Stimulated activated memory B cell treated with anti-CD40 and anti-IgM and Interleukin-4, amounts not matched to agents 10 μg/mL and 1 μg/mL and 100 μg/mL, for 72 hours (primary cell): ENCODE measurements around the gene MYH2.
"Not testable (repeated sequence)": the region's sequence is repeated elsewhere in the genome, so short reads cannot be mapped to it uniquely, and the experiment has no call there.

Source experiments
- ATAC-seq: fragments of 150-1000 bp; cut with Tn5 transposase; 2 replicates; pipeline ENCODE4 v1.10.0; 2021
- H3K27ac Mint-ChIP-seq: one replicate; pipeline ENCODE4 v1.8.0; 2022; ENCODE audit warnings: mild to moderate bottlenecking, mixed read lengths
- H3K27me3 Mint-ChIP-seq: one replicate; pipeline ENCODE4 v1.8.0; 2022; ENCODE audit warnings: mixed read lengths
- H3K36me3 Mint-ChIP-seq: one replicate; pipeline ENCODE4 v1.8.0; 2022; ENCODE audit warnings: mixed read lengths
- H3K4me1 Mint-ChIP-seq: one replicate; pipeline ENCODE4 v1.8.0; 2022; ENCODE audit warnings: mixed read lengths
- H3K4me3 Mint-ChIP-seq: one replicate; pipeline ENCODE4 v1.8.0; 2022; ENCODE audit warnings: mild to moderate bottlenecking, moderate library complexity, mixed read lengths
- H3K9me3 Mint-ChIP-seq: one replicate; pipeline ENCODE4 v1.8.0; 2022; ENCODE audit warnings: mixed read lengths

The MYH2 gene

DNA sequence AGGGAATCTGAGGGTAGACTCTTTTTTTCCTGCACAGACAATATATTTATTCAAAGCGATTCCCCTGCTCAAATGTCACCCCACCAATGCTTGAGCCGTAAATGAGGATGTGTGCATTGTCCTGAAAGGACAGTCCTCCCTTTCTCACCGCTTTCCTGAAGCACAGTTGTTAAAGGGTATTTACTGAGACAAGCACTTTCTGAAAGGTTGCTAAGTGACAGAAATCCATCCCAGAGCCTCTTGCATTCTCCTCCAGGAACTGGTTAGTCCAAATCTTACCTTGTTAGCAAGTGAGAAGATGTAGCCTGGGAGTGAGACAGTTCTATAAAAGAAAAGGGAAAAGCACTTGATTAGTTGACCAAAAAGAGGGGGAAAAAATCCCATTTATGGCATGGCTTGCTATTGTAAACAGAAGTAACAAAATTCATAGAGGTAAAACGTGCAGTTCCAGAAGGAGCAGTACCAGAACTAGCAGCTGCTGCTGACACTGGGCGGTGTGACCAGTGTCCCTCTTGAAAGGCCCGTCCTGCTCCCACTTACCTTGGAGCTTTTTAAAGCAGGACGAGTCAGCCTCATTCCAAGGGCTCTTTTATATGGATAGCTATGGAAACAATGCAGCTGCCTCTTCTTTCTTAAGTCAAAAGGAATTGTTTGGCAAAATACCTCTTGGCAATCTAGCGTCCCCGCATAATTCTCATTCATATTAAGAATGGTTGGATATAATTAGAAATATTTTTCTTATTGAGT, at the start of gene MYH2:
TSS of gene MYH2 (minus strand) at position 563 of the 747 bp plus-strand sequence. CDS start 1,738 bp downstream, outside the sequence.
- Mint-ChIP-seq H3K27ac (no peak within 1 kb of the TSS), H3K4me3 (no peak within 1 kb of the TSS), H3K4me1 (no peaks in the 10 kb centered on the region), H3K9me3 (peaks cover 2% of the 10 kb centered on the region), H3K27me3 (no peaks in the 10 kb centered on the region), H3K36me3 (no peaks in the 10 kb centered on the region)
- ATAC-seq = no peak

DNA sequence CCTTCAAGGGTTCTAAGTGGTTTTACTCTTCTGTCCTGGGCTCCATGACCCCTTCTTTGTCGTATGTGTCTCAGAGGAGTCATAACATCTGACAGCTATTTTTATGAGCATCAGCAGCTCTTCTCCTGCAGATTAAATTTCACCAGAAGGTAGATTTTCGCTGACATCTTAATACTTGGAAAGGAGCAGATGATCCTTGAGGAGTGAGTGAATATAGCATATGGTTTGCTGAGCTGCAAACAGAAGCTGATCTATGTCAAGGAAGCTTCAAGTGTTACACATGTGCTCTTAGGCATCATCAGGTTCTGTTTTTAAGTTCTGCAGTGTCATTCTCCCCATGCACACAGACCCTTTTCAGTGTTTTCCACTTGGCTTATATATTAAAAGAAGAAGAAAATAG, 49.2 kb upstream of the MYH2 start:
- H3K27ac Mint-ChIP-seq = no peak overlapping the region
- H3K9me3 Mint-ChIP-seq = peaks cover 4% of the 10 kb centered on the region
- H3K36me3 Mint-ChIP-seq = no peaks in the 10 kb centered on the region
- ATAC-seq = no peak
- H3K27me3 Mint-ChIP-seq = peaks cover 30% of the 10 kb centered on the region
- H3K4me1 Mint-ChIP-seq = no peaks in the 10 kb centered on the region
- H3K4me3 Mint-ChIP-seq = no peak overlapping the region

DNA sequence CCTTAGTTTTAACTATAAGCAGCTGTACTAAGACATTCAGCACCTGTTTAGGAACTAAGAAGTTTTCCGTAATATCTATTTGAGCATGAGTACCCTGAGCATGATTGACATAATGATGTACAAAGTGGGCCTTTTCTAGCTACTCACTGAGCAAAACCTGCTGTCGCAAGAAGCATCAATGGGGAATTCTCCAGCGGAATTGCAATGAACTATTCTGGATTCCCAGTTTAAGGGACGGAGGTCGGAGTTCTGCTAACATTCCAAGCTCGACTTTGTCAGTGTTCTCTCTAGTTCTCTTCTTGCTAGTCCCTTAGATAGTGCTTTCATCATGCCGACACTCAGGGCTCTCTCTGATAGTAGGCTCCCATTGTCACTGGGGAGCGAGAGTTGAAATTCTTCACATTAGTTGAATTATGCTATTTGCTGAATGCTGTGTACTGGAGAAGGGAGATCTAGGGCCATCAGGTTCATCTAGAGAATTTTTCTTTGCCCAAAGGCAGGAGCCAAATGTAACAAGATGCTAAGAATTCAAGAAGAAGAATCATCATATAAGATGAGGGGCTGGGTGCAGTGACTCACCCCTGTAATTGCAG, 40.2 kb upstream of the MYH2 start:
- Mint-ChIP-seq H3K36me3 (no peaks in the 10 kb centered on the region), H3K27me3 (peaks cover 23% of the 10 kb centered on the region), H3K9me3 (peaks cover 4% of the 10 kb centered on the region), H3K4me3 (no peak overlapping the region), H3K4me1 (no peaks in the 10 kb centered on the region), H3K27ac (no peak overlapping the region)
- no peak for ATAC-seq

DNA sequence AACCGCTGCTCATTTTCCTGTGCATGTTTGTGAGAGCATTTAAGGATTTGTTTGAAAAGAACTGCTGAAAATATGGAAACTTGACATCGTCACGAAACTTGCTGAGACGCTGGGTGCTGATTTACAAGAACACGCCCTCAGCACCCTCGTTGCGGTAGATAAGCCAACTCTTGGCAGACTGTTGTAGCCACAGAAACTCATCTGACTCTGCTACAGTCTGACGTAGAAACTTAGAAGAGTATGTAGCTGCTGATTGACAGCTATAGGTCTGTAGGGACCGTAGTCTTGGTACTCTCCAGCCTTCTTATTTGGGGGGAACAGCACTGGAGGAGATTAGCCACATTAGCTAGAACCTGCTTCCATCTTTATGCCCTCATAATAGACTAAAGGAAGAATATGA, 36.1 kb upstream of the MYH2 start:
- Mint-ChIP-seq H3K27me3 (peaks cover 18% of the 10 kb centered on the region), H3K4me1 (no peaks in the 10 kb centered on the region), H3K36me3 (no peaks in the 10 kb centered on the region), H3K27ac (no peak overlapping the region), H3K4me3 (no peak overlapping the region), H3K9me3 (no peaks in the 10 kb centered on the region)
- no peak for ATAC-seq

DNA sequence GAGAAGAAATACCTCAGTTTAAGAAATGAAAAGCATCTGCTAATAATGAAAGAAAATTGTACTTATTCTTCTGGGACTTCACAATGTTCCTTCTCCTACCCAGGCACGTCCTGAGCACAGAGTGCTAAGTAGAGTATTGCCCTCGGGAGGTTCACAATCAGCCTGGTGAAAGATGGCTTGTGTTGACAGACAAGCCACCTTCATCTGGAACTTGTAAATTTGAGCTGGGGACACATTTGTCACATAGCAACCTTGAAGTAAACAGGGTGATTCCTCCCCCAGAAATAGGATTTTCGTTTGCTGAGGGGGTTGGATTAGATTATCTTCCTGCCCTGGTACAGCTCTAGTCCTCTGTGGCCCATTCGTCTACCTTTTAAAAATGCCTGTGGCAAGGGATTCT, 34.4 kb upstream of the MYH2 start:
- Mint-ChIP-seq H3K9me3 (no peaks in the 10 kb centered on the region), H3K36me3 (no peaks in the 10 kb centered on the region), H3K27ac (no peak overlapping the region), H3K27me3 (peaks cover 18% of the 10 kb centered on the region), H3K4me3 (no peak overlapping the region), H3K4me1 (no peaks in the 10 kb centered on the region)
- no peak for ATAC-seq

DNA sequence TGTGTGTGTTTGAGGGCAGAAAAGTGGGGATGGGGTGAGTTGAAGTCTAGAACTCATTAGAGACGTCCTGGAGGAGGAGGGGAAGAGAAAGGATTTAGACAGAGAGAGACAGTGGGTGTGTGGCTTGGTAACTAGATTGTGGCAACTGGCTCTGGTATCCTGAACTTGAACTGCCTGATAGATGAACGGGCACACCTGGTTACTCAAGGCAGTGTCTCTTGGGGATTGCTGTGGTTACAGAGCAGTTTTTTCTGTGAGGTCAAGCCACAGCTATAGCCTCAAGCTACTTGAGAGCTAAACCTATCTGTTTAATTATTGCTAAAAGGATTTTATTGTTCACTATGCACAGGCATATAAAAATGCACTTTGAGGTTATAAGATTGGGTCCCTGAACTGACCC, 29.8 kb upstream of the MYH2 start:
- Mint-ChIP-seq H3K9me3 (no peaks in the 10 kb centered on the region), H3K4me3 (no peak overlapping the region), H3K36me3 (no peaks in the 10 kb centered on the region), H3K27me3 (peaks cover 18% of the 10 kb centered on the region), H3K27ac (no peak overlapping the region), H3K4me1 (no peaks in the 10 kb centered on the region)
- ATAC-seq = peak; percentile 43

DNA sequence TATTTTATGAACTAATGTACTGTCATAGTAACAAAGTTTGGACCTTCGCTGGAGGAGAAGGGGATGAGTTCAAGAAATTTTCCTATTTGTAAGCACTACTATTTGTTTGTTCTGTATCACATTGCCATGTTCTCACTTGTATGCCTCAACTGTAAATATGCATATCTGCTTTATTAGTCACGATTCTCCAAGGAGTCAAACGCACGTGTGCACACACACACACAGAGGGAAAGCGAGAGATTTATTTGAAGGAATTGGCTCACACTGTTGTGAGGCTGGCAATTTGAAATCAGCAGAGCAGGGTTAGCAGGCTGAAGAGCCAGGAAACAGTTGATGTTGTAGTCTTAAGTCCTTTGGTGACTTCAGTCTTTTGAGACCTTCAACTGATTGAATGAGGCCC, 24.9 kb upstream of the MYH2 start:
- ATAC-seq = no peak
- Mint-ChIP-seq H3K27ac (no peak overlapping the region), H3K27me3 (peaks cover 18% of the 10 kb centered on the region), H3K4me1 (no peaks in the 10 kb centered on the region), H3K9me3 (no peaks in the 10 kb centered on the region), H3K4me3 (no peak overlapping the region), H3K36me3 (no peaks in the 10 kb centered on the region)

DNA sequence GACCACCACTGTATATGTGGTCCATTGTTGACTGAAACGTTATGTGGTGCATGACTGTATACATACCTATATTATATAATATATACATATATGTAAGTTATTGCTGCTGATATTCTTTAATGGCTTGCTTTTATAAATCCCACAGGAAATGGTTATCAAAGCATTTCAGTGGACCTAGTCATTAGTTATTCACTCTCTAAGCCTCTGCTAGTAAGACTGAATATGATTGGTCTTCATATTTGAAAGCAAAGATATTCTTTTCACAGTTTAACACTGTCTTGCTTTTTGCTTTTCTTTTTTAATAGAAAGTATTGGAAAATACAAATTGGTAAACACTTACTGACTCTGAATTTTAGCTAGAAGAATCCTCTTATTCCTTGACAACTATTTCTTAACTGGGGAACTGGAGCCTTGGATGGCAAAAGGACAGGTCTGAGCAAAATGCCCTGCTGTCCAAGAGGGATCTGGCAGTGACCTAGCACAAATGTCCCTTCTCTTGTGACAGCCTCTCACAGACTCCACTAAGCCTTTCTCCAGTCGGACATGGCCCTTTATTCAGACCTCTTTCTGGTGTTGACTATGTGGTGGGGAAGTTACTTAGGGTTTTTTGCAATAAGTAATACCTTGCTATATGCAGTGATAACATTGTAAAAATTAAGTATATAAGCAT, 14.7 kb upstream of the MYH2 start:
- H3K4me3 Mint-ChIP-seq = no peak overlapping the region
- ATAC-seq = no peak
- H3K36me3 Mint-ChIP-seq = no peaks in the 10 kb centered on the region
- no peaks in the 10 kb centered on the region for H3K9me3 Mint-ChIP-seq
- no peaks in the 10 kb centered on the region for H3K4me1 Mint-ChIP-seq
- no peak overlapping the region for H3K27ac Mint-ChIP-seq
- H3K27me3 Mint-ChIP-seq = peaks cover 18% of the 10 kb centered on the region

DNA sequence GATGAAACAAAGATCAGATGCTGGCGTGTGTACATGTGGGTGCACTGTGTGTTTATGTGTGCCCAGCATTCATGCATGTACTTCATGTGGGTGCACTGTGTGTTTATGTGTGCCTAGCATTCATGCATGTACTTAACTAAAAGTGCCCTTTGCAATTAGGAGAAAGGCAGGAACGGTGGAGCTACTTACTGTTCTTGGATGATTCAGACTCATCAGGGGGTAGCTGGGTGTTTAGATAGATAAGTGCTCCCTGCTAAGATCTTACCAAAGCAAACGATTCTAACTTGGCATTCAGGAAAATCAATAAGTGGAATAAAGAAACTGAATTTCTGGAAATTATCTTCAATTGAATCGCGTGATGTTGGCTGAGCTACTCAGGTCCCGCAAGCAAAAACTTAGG, 8.6 kb upstream of the MYH2 start:
- H3K36me3 Mint-ChIP-seq = no peaks in the 10 kb centered on the region
- H3K9me3 Mint-ChIP-seq = peaks cover 2% of the 10 kb centered on the region
- H3K27ac Mint-ChIP-seq = no peak overlapping the region
- H3K4me1 Mint-ChIP-seq = no peaks in the 10 kb centered on the region
- H3K4me3 Mint-ChIP-seq = no peak overlapping the region
- ATAC-seq = no peak
- no peaks in the 10 kb centered on the region for H3K27me3 Mint-ChIP-seq

DNA sequence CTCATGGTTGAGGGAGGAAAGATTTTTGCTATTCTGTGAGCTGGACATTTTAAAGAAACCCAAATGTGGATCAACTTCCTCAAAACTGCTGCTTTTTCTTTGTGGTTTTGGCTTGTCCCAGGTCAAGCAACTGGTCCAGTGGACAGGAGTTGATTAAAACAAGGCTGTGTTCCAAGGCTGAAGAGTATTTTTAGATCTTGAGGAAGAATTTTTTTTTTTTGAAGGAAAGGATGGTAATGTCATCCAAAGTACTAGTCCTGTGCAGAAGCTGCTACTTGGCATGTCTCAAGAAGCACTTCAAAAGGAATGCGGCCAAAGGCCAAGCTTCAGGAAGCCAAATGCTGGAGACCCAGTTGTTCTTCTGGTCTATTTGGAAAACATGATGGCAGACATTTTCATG, 8.0 kb upstream of the MYH2 start:
- Mint-ChIP-seq H3K4me3 (no peak overlapping the region), H3K4me1 (no peaks in the 10 kb centered on the region), H3K36me3 (no peaks in the 10 kb centered on the region), H3K9me3 (peaks cover 2% of the 10 kb centered on the region), H3K27ac (no peak overlapping the region), H3K27me3 (no peaks in the 10 kb centered on the region)
- ATAC-seq = no peak

DNA sequence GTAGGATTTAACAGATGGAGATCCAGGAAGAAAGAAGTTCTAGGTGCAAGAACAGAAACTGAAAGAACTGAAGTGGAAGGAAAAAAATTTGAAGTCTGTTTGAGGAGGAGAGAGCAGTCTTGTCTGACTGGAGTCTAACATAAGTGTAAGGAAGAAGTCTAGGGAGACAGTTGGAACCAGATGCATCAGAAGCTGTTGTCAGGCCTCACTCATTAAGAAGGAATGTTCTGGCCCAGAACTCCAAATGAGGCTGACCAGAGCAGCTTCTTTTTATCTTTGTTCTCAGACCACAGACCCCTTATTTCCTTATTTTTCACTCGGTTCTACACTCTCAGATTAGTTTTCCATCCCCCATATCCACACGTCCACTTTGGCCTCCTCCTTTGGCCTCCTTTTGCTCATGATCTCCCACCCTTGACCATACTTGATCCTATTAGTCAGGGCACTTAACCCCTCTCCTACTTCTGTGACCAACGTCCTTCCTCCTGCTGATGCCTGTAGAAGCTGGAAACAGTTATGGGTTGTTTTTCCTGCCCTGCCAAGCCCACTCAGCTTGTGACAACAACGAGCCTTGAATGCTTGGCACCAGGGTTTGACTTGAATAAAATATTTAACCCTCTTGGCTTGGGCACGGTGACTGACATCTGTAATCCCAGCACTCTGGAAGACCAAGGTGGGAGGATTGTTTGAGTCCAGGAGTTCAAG, 7.0 kb upstream of the MYH2 start:
- Mint-ChIP-seq H3K27me3 (no peaks in the 10 kb centered on the region), H3K36me3 (no peaks in the 10 kb centered on the region), H3K9me3 (peaks cover 2% of the 10 kb centered on the region), H3K4me3 (no peak overlapping the region), H3K27ac (no peak overlapping the region), H3K4me1 (no peaks in the 10 kb centered on the region)
- no peak for ATAC-seq

DNA sequence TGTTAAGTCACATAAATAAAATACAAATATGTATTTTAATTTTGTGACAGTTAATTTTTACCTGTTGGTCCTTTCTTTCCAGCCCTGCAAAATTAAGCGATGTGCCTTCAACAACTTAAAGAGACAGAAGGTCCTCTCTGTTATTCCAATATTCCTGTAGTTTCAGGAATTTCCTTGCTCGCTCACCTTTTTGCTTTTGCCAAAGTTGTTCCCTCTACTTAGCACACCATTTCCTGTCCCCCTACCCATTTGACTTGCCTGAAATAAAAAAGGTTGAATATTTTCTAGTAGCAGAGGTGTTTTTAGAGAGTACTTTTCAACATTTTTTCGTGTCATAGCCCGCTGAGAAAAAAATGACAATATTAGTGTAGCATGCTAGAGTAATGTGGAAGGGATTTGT, 556 bp upstream of the MYH2 start:
- Mint-ChIP-seq H3K4me1 (no peaks in the 10 kb centered on the region), H3K4me3 (no peak overlapping the region), H3K9me3 (peaks cover 2% of the 10 kb centered on the region), H3K27ac (no peak overlapping the region), H3K36me3 (no peaks in the 10 kb centered on the region), H3K27me3 (no peaks in the 10 kb centered on the region)
- ATAC-seq = no peak

DNA sequence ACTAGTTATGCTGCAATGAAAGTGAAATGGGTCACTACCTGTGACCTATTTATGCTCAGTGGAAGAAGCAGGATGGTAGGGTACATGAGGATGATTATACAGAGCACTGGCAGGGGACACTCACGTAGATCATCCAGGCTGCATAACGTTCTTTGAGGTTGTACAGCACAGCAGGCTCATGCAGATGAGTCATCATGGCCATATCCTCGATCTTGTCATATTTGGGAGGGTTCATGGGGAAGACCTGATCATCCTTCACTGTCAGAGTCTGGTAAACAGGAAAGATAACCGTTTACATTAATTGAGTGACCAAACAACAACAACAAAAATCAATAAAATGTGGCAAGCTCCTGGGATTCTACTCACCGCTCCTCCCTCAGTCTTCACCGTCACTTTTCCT, 2.1 kb downstream of the MYH2 start:
- Mint-ChIP-seq H3K4me1 (no peaks in the 10 kb centered on the region), H3K27ac (no peak overlapping the region), H3K36me3 (no peaks in the 10 kb centered on the region), H3K9me3 (no peaks in the 10 kb centered on the region), H3K4me3 (no peak overlapping the region), H3K27me3 (no peaks in the 10 kb centered on the region)
- ATAC-seq = no peak

DNA sequence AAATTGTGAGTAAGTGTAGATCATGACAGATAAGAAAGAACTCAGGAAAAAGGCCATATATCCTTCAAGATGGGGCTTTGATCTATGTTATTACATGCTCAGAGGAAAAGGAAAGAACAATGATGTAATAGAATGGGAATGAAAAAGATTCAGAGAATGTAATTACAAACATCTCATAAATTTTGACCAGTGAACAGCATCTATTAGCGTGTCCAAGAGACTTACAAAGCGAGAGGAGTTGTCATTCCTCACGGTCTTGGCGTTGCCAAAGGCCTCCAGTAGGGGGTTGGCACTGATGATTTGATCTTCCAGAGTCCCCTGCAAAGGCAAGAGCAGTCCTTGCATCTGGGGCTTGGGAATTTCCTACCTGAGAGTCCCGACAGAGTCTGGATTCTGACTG, 6.0 kb downstream of the MYH2 start:
- not testable (repeated sequence) for H3K36me3 Mint-ChIP-seq, H3K27me3 Mint-ChIP-seq, ATAC-seq, H3K4me1 Mint-ChIP-seq, H3K27ac Mint-ChIP-seq, H3K9me3 Mint-ChIP-seq, H3K4me3 Mint-ChIP-seq

DNA sequence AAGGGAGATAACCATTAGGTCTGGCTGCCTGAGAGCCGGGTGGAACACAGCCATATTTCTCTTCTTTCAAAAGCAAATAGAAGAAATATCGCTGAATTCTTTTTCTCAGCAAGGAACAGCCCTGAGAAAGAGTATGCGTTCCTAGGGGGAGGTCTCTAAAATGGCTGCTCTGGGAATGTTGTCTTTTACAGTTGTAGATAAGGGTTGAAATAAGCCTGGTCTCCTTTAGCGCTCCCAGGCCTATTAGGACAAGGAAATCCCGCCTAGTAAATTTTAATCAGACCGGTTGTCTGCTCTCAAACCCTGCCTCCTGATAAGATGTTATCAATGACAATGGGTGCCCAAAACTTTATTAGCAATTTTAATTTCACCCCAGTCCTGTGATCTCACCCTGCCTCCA, 8.3 kb downstream of the MYH2 start:
- not testable (repeated sequence) for H3K27ac Mint-ChIP-seq, ATAC-seq, H3K36me3 Mint-ChIP-seq, H3K4me3 Mint-ChIP-seq, H3K27me3 Mint-ChIP-seq, H3K4me1 Mint-ChIP-seq, H3K9me3 Mint-ChIP-seq
